Astrocyte of the spinal cord (primary cell): Measurements from ENCODE around the gene NCKAP5.

Source experiments
- DNase-seq: peaks from one replicate; pipeline ENCODE4 v3.0.0; 2011; ENCODE audit warnings: low read depth, low spot score
- H3K4me3 ChIP-seq: 2 replicates; pipeline ENCODE4 v1.5.1; 2011; ENCODE audit warnings: low read depth, mild to moderate bottlenecking, low read length, moderate library complexity
- in situ Hi-C: cut with HindIII; loops from 2 replicates; pipeline ENCODE4 v1.10.0; 2017; ENCODE audit warnings: low sequenced_read_pairs
- TF ChIP-seq, protein P1 (sequence below): IDR thresholded peaks from 2 replicates; pipeline ENCODE4 v1.5.1; 2012; ENCODE audit warnings: low read depth, mild to moderate bottlenecking, low read length, inconsistent platforms

The NCKAP5 gene

DNA sequence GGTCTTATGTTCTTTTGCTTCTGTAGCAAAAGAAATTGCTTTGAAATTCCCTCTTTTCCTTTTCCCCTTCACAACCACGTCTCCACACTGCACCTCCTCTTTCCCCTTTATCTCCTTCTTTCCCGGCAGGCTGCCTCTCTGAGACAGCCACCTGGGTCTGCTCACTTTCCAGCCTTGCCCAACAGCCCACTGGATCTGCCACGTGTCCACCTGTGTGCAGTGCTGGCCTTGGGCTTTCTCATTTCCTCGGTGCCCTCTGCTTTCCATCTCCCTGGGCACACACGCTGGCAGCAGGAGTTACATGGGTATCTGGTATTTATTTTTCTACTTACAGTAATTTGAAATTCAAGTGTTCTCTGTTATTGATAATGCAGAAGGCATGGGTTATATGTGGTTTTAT, 684.8 kb downstream of the NCKAP5 start:
- in situ Hi-C loops: no loop called here
- DNase-seq: no peak
- H3K4me3 ChIP-seq: no peak overlapping the region
- TF ChIP-seq, protein P1, sequence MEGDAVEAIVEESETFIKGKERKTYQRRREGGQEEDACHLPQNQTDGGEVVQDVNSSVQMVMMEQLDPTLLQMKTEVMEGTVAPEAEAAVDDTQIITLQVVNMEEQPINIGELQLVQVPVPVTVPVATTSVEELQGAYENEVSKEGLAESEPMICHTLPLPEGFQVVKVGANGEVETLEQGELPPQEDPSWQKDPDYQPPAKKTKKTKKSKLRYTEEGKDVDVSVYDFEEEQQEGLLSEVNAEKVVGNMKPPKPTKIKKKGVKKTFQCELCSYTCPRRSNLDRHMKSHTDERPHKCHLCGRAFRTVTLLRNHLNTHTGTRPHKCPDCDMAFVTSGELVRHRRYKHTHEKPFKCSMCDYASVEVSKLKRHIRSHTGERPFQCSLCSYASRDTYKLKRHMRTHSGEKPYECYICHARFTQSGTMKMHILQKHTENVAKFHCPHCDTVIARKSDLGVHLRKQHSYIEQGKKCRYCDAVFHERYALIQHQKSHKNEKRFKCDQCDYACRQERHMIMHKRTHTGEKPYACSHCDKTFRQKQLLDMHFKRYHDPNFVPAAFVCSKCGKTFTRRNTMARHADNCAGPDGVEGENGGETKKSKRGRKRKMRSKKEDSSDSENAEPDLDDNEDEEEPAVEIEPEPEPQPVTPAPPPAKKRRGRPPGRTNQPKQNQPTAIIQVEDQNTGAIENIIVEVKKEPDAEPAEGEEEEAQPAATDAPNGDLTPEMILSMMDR: no peak

DNA sequence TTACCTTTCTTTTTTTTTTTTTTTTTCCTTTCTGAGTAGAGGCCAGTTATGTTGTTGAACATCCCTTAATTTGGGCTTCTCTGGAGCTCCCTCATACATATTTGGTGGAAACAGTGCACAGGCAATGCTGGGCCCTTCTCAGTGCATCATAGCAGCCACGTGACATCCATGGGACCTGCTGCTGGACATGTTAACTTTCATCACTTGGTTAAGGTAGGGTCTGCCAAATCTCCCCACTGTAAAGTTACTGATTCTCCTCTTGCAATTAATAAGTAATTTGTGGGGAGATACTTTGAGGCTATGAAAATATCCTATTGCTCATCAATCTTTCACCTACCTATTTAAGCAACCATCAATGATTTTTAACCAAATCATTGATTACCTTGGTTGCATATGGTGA, 686.7 kb downstream of the NCKAP5 start:
- in situ Hi-C loops: no loop called here
- no peak overlapping the region for H3K4me3 ChIP-seq
- DNase-seq: no peak
- TF ChIP-seq, protein P1: no peak

DNA sequence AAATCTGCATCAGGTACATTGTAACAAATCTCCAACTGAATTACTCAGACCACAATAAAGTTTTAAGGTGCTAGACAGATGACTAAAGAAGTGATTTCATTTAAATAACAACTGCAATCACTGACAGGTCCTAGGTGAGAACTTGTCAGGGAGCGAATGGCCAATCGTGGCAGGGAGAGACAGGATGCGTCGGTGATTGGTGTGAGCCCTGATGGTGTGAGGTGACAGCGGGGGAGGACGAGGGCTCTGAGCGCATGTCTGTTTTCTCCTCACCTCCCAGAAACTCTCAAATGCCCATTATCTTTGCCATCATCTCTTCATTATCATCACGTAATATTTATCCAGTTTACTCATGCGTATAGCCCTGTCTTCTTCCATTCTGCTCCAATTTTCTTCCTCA, 690.3 kb downstream of the NCKAP5 start:
- DNase-seq: no peak
- H3K4me3 ChIP-seq: no peak overlapping the region
- TF ChIP-seq, protein P1: no peak
- in situ Hi-C loops: no loop called here

DNA sequence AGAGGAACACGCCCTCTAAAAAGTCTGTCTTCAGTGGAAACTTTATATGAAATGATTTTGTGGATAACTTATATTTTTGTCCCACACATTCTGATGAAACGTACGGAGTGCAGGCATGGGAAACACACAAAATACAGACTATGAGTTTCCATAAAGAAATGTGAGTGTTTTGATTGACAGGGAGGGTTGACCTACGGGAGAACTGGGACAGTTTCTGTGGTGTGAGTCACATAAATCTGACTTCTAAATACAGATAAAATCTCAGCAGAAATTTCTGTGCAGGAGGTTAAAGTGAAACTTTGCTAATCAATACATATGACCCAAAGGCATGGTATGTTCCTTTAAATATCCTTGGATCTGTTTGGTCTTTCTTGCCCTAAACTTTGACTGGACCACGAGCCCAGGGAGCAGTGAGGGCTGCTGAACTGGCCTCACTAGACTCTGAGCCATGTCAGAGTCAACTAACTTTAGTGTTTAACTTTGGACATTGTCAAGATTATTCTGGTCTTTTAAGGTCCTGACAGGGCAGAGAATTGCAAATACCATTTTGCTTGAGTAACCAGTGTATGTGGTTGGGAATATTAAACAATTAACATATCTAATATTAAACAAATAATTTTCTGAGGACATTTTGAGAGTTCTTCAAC, 691.4 kb downstream of the NCKAP5 start:
- H3K4me3 ChIP-seq: no peak overlapping the region
- TF ChIP-seq, protein P1: no peak
- in situ Hi-C loops: no loop called here
- DNase-seq: no peak

DNA sequence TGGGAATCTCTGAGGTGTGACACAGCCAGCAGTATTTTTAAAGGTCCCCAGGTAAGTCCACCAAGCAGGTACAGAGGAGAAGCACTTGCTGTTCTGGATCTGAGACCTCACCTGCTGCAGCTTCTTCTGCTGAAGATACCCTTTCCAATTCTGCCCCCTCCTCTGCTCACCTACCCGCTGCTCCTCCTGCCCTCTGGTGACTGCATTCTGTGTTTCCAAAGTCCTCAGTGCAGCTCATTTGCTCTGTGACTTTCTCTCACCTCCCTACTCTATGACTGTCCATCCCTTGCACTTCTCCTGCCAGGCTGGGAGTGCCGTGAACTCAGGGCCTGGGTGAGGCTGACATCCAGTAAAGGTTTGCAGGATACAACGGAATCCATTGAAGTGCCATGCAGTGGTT, 693.1 kb downstream of the NCKAP5 start:
- TF ChIP-seq, protein P1: no peak
- in situ Hi-C loops: no loop called here
- H3K4me3 ChIP-seq: no peak overlapping the region
- no peak for DNase-seq

DNA sequence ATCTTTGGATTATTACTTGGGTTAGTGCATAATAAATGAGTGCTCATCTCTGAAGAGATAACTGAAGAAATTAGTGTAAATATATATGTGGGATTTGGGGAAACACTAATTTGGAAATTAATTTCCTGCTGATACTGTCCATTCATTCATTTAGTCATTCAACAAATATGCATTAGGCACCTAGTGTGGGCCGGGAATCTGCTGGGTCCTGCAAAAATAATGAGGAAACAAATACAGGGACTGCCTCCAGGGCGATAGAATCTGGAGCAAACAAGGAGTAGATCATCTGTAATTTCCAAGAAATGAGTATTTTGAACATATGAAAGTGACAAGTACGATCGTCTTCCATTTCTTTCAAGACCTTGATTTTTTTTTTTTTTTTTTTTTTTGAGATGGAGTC, 694.5 kb downstream of the NCKAP5 start:
- in situ Hi-C loops: no loop called here
- TF ChIP-seq, protein P1: no peak
- H3K4me3 ChIP-seq: no peak overlapping the region
- DNase-seq: no peak
